DND-41 (cell line): ENCODE results near the gene GALR3.

Source experiments
- CTCF ChIP-seq: IDR thresholded peaks from 2 replicates; pipeline ENCODE4 v1.5.1; 2012; ENCODE audit warnings: borderline replicate concordance, low read length, moderate library complexity, mild to moderate bottlenecking; ENCODE audit not compliant: poor library complexity, severe bottlenecking; ENCODE audit errors: extremely low read depth
- EZH2 ChIP-seq: IDR thresholded peaks from 3 replicates; pipeline ENCODE4 v1.6.1; 2012; ENCODE audit warnings: borderline replicate concordance, low read depth, mild to moderate bottlenecking, moderate library complexity, low read length, inconsistent platforms; ENCODE audit not compliant: severe bottlenecking

- TF ChIP-seq CTCF: no peak
- peak; percentile 18 for TF ChIP-seq EZH2
Observed at GRCh38 chr22:37802310-37803194, 20.6 kb upstream of the GALR3 start.
